IMR-90 (cell line): Measurements from ENCODE around the gene PCDHGB6. TPM values are rescaled to one million over a fixed set of nuclear protein-coding genes. Genes with fewer than 3 reads are reported as not detected.

Experiments used
- ATAC-seq: fragments of 200-7000 bp; cut with Tn5 transposase; 2 replicates; pipeline ENCODE4 v1.9.1; 2020; ENCODE audit warnings: low read depth, mild to moderate bottlenecking, moderate library complexity
- BruUV-seq: library from RNA; stranded (reverse); fragments of 400-500 nt; replicated peaks from 2 replicates; lab custom pipeline; 2021; lab: Mats Ljungman, UMichigan
- CTCF ChIA-PET: fragments of 300-600 bp; formaldehyde crosslinking; extraction: SDS; loops from one replicate; lab custom pipeline; 2021; ENCODE audit warnings: antibody characterized with exemption; lab: Yijun Ruan, JAX
- POLR2A ChIA-PET: fragments of 300-600 bp; sonication (Branson Sonifier 250); formaldehyde crosslinking; loops from one replicate; lab custom pipeline; 2022; ENCODE audit warnings: antibody characterized with exemption; ENCODE audit not compliant: unreplicated experiment; lab: Charles Lee
- DNase-seq: peaks from one replicate; pipeline ENCODE4 v3.0.0; 2013
- H2AFZ ChIP-seq: replicated peaks from 2 replicates; pipeline ENCODE3; 2013; ENCODE audit warnings: low read length, mild to moderate bottlenecking; ENCODE audit not compliant: poor library complexity
- H2AK5ac ChIP-seq: 2 replicates; pipeline ENCODE4 v1.6.1; 2013; ENCODE audit warnings: low read depth, low read length, inconsistent platforms
- H2AK9ac ChIP-seq: replicated peaks from 2 replicates; pipeline ENCODE3; 2013; ENCODE audit warnings: mild to moderate bottlenecking, low read depth, low read length, moderate library complexity; ENCODE audit not compliant: poor library complexity
- H2BK120ac ChIP-seq: 2 replicates; pipeline ENCODE4 v1.6.1; 2013; ENCODE audit warnings: low read depth, low read length, inconsistent platforms
- H2BK15ac ChIP-seq: 3 replicates; pipeline ENCODE4 v1.6.1; 2013; ENCODE audit warnings: low read depth, low read length, inconsistent platforms
- H2BK20ac ChIP-seq: 2 replicates; pipeline ENCODE4 v1.6.1; 2013; ENCODE audit warnings: low read depth, mild to moderate bottlenecking, inconsistent platforms, low read length, moderate library complexity
- H2BK5ac ChIP-seq: 2 replicates; pipeline ENCODE4 v1.6.1; 2013; ENCODE audit warnings: mild to moderate bottlenecking, low read depth, low read length, inconsistent platforms; ENCODE audit not compliant: poor library complexity, severe bottlenecking
- H3K14ac ChIP-seq: replicated peaks from 2 replicates; pipeline ENCODE4 v1.6.1; 2013; ENCODE audit warnings: low read depth, low read length, inconsistent platforms
- H3K18ac ChIP-seq: 2 replicates; pipeline ENCODE4 v1.6.1; 2013; ENCODE audit warnings: low read depth, low read length, control low read depth
- H3K23ac ChIP-seq: 2 replicates; pipeline ENCODE4 v1.6.1; 2013; ENCODE audit warnings: low read depth, low read length, inconsistent platforms
- H3K27ac ChIP-seq: 2 replicates; pipeline ENCODE4 v1.5.1; 2013; ENCODE audit warnings: mild to moderate bottlenecking, control low read depth, low read length; ENCODE audit not compliant: insufficient read depth
- H3K27me3 ChIP-seq: 2 replicates; pipeline ENCODE4 v1.6.1; 2013; ENCODE audit warnings: low read length; ENCODE audit not compliant: control insufficient read depth, insufficient read depth
- H3K36me3 ChIP-seq: 2 replicates; pipeline ENCODE4 v1.6.1; 2013; ENCODE audit warnings: low read length, mixed read lengths; ENCODE audit not compliant: control insufficient read depth, insufficient read depth
- H3K4ac ChIP-seq: 2 replicates; pipeline ENCODE4 v1.6.1; 2013; ENCODE audit warnings: low read depth, low read length, inconsistent platforms
- H3K4me1 ChIP-seq: 2 replicates; pipeline ENCODE4 v1.6.1; 2013; ENCODE audit warnings: low read length, mixed read lengths; ENCODE audit not compliant: control insufficient read depth, insufficient read depth
- H3K4me2 ChIP-seq: 2 replicates; pipeline ENCODE4 v1.6.1; 2013; ENCODE audit warnings: low read depth, mild to moderate bottlenecking, control low read depth, low read length, moderate library complexity
- H3K4me3 ChIP-seq: 2 replicates; pipeline ENCODE4 v1.5.1; 2013; ENCODE audit warnings: low read depth, mild to moderate bottlenecking, control low read depth, low read length, moderate library complexity; ENCODE audit not compliant: insufficient read depth
- H3K56ac ChIP-seq: 2 replicates; pipeline ENCODE4 v1.6.1; 2013; ENCODE audit warnings: low read length, inconsistent platforms; ENCODE audit not compliant: insufficient read depth; ENCODE audit errors: extremely low read depth
- H3K79me1 ChIP-seq, 2 experiments: 2 replicates each; pipeline ENCODE4 v1.6.1; 2013; ENCODE audit warnings: low read length in 2 of 2, inconsistent platforms in 1 of 2, low read depth in 1 of 2
- H3K9ac ChIP-seq: 2 replicates; pipeline ENCODE4 v1.6.1; 2013; ENCODE audit warnings: low read depth, low read length, control low read depth
- H3K9me1 ChIP-seq: 2 replicates; pipeline ENCODE4 v1.6.1; 2013; ENCODE audit warnings: low read length, inconsistent platforms; ENCODE audit not compliant: insufficient read depth
- H3K9me3 ChIP-seq: 2 replicates; pipeline ENCODE4 v1.6.1; 2013; ENCODE audit warnings: low read length; ENCODE audit not compliant: control insufficient read depth, insufficient read depth
- H4K20me1 ChIP-seq: 2 replicates; pipeline ENCODE4 v1.6.1; 2013; ENCODE audit warnings: low read length, inconsistent platforms; ENCODE audit not compliant: insufficient read depth
- H4K5ac ChIP-seq: 2 replicates; pipeline ENCODE4 v1.6.1; 2013; ENCODE audit warnings: mild to moderate bottlenecking, low read depth, low read length, control low read depth
- H4K8ac ChIP-seq, 2 experiments: 2 replicates each; pipeline ENCODE4 v1.6.1; 2013; ENCODE audit warnings: low read depth in 2 of 2, low read length in 2 of 2, control low read depth in 1 of 2, inconsistent platforms in 1 of 2
- H4K91ac ChIP-seq: 2 replicates; pipeline ENCODE4 v1.6.1; 2013; ENCODE audit warnings: low read depth, low read length, inconsistent platforms; ENCODE audit not compliant: insufficient read depth
- RAD21 ChIP-seq: IDR thresholded peaks from 2 replicates; pipeline ENCODE4 v1.6.1; 2012; ENCODE audit warnings: low read length, improper control_type of control experiment
- WGBS, 2 experiments: methylation state at CpG; one replicate each; pipeline versions ENCODE4 v1.1.5 to v1.1.7; 2013; ENCODE audit warnings: missing lambda C conversion rate in 2 of 2; ENCODE audit not compliant: insufficient read length in 1 of 2; ENCODE audit errors: extremely low coverage in 2 of 2; 5-methylcytosine and 5-hydroxymethylcytosine counted together
- dilution Hi-C: fragments of 300-500 bp; cut with HindIII; formaldehyde crosslinking; loops from one replicate; pipeline ENCODE4 v1.14.3; 2018; ENCODE audit warnings: low sequenced_read_pairs; ENCODE audit not compliant: unreplicated experiment
- in situ Hi-C: fragments of 300-500 bp; cut with MboI; formaldehyde crosslinking; loops from 3 replicates; pipeline ENCODE4 v1.14.3; 2019; ENCODE audit warnings: low sequenced_read_pairs, inconsistent platforms, mixed read lengths
- intact Hi-C: fragments of 100-400 bp; cut with micrococcal nuclease; formaldehyde crosslinking; loops from 2 replicates; pipeline ENCODE4 v1.10.0; 2022
- polyA plus RNA-seq, 3 experiments: library from polyadenylated mRNA; depleted of rRNA; stranded (reverse); fragments of >200 nt; gene quantifications; 2 replicates each; pipeline ENCODE4 v1.2.3, GENCODE V29; 2012; ENCODE audit warnings: low replicate concordance in 1 of 3
- total RNA-seq: library from RNA; depleted of rRNA; stranded (reverse); fragments of >200 nt; gene quantifications from 2 replicates; pipeline ENCODE4 v1.2.3, GENCODE V29; 2012

Gene PCDHGB6
- total and polyA plus RNA-seq, 2 of the 4 experiments (the other 2 are of a cell fraction): 1.4 to 2.2 TPM

DNA sequence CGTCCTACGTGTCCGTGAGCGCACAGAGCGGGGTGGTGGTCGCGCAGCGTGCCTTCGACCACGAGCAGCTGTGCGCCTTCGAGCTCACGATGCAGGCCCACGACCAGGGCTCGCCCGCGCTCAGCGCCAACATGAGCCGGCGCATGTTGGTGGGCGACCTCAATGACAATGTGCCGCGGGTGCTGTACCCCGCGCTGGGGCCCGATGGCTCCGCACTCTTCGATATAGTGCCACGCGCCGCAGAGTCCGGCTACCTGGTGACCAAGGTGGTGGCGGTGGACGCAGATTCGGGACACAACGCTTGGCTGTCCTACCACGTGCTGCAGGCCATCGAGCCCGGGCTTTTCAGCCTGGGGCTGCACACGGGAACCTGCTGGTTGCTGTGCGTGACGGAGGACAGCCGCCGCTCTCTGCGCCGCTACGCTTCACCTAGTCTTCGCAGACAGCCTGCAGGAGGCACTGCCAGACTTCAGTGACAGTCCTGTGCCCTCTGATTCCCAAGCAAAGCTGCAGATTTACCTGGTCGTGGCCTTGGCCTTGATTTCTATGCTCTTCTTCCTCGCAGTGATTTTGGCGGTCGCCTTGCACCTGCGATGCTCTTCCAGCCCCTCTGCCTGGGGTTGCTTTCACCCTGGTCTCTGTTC is 20.1 kb downstream of the PCDHGB6 start:
- H3K14ac ChIP-seq: no peak overlapping the region
- no peak overlapping the region for H2BK5ac ChIP-seq
- peaks cover 9 to 21% of the 10 kb centered on the region in 2 experiments; a peak in 2 of 4 replicates for H3K79me1 ChIP-seq
- H2BK15ac ChIP-seq: no peak overlapping the region
- ChIA-PET POLR2A (no interaction called here), CTCF (interaction anchor here (1.0 kb wide), 1 partner anchor 9 kb away, joined by 3 read pairs; no protein-coding TSS in a partner anchor)
- dilution Hi-C loops (no loop called here), intact Hi-C loops (no loop called here), in situ Hi-C loops (no loop called here)
- H2AK5ac ChIP-seq: no peak overlapping the region
- H4K5ac ChIP-seq: no peak overlapping the region
- no TSS peak for BruUV-seq
- no peak overlapping the region for H3K23ac ChIP-seq
- no peak overlapping the region for H2BK120ac ChIP-seq
- peaks cover 47% of the 10 kb centered on the region; the same call in 1 of the 2 replicates for H3K9me3 ChIP-seq
- no peak overlapping the region for H3K4ac ChIP-seq
- ATAC-seq (no peak), DNase-seq (no peak)
- H3K36me3 ChIP-seq: peaks cover 25% of the 10 kb centered on the region
- H3K4me2 ChIP-seq: no peak overlapping the region
- no peak overlapping the region for H3K9ac ChIP-seq
- no peak overlapping the region for H2BK20ac ChIP-seq
- H3K4me1 ChIP-seq: no peaks in the 10 kb centered on the region
- H2AFZ ChIP-seq: no peak overlapping the region
- no peaks in the 10 kb centered on the region for H3K27me3 ChIP-seq
- H3K18ac ChIP-seq: no peak overlapping the region
- H3K4me3 ChIP-seq: no peak overlapping the region
- no peak overlapping the region for H3K27ac ChIP-seq
- no peaks in the 10 kb centered on the region for H3K9me1 ChIP-seq
- TF ChIP-seq RAD21: no peak
- WGBS, 2 experiments: 63% methylated on average over 41 of the region's 53 CpGs; no CpG with 5 or more reads in 1 of the 2 experiments
- H2AK9ac ChIP-seq: peak overlapping the region; percentile 5
- H3K56ac ChIP-seq: no peak overlapping the region
- no peak overlapping the region for H4K8ac ChIP-seq
- no peaks in the 10 kb centered on the region for H4K20me1 ChIP-seq
- H4K91ac ChIP-seq: no peak overlapping the region
